ENCODE measurements around the gene ACSL1.

- TF ChIP-seq CTCF (conservative IDR thresholded peaks at IDR 0.05; ENCODE audit: low read depth, low read length) (no peak), EZH2 (IDR thresholded peaks at IDR 0.05; ENCODE audit: low read length, unreplicated experiment) (no peak), EZH2phosphoT487 (IDR thresholded peaks at IDR 0.05; ENCODE audit: borderline replicate concordance, low read length) (no peak)
These were observed 84.8 kb downstream of the ACSL1 start for GRCh38 chr4:184740980-184741391.
